Measurements from ENCODE around the gene ACLY. TPM values are rescaled to one million over a fixed set of nuclear protein-coding genes. Genes with fewer than 3 reads are reported as not detected.
"Not testable (repeated sequence)": the region's sequence is repeated elsewhere in the genome, so short reads cannot be mapped to it uniquely, and the experiment has no call there.

The ACLY gene
- total RNA-seq, 2 experiments from 2014 or later = 185 to 186 TPM

DNA sequence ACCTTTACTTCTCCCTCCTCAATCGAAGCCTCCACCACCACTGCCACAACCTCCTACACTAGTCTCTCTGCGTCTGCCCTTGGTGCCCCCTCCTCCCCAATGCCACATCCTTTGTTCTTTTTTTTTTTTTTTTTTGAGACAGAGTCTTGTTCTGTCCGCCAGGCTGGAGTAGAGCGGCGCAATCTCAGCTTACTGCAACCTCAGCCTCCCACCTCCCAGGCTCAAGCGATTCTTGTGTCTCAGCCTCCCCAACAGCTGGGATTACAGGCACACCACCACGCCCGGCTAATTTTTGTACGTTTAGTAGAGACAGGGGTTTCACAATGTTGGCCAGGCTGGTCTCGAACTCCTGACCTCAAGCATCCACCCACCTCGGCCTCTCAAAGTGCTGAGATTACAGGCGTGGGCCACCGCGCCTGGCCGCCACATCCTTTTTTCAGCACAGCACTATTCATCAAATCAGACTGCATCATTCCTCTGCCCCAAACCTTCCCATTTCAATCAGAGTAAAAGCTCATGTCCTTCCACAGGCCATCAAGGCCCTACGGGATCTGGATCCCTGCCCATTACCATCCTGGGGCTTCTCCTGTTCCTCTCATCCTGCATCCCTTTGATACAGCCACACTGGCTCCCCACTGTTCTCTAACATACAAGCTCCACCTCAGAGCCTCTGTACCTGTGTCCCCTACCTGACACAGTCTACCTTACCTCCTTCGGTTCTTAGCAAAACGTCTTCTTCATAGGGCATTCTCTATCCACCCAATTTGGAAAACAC, 55.5 kb downstream of the ACLY start:
- peaks cover 28% of the 10 kb centered on the region for H3K4me1 Mint-ChIP-seq (ENCODE audit: low read depth)
- POLR2A ChIA-PET = interaction anchor here (0.5 to 2.9 kb wide), 6 partner anchors 10 to 172 kb away, joined by 3 to 14 read pairs (median 8); partner anchors contain the start of gene ACLY
- CTCF ChIA-PET = interaction anchor here (1.0 to 1.5 kb wide), 4 partner anchors 10 to 167 kb away, joined by 3 to 4 read pairs (median 3); no protein-coding TSS in a partner anchor
- H3K36me3 Mint-ChIP-seq (ENCODE audit: low read depth) = peaks cover 9% of the 10 kb centered on the region
- no peak overlapping the region for H3K27ac Mint-ChIP-seq
- ATAC-seq (peak; percentile 51), DNase-seq (peak; percentile 70)
- no peaks in the 10 kb centered on the region for H3K9me3 Mint-ChIP-seq
- no peak for TF ChIP-seq CTCF (IDR thresholded peaks at IDR 0.05)
- intact Hi-C loops (cut with micrococcal nuclease) = no loop called here
- no peak overlapping the region for H3K4me3 Mint-ChIP-seq
- no peaks in the 10 kb centered on the region for H3K27me3 Mint-ChIP-seq

DNA sequence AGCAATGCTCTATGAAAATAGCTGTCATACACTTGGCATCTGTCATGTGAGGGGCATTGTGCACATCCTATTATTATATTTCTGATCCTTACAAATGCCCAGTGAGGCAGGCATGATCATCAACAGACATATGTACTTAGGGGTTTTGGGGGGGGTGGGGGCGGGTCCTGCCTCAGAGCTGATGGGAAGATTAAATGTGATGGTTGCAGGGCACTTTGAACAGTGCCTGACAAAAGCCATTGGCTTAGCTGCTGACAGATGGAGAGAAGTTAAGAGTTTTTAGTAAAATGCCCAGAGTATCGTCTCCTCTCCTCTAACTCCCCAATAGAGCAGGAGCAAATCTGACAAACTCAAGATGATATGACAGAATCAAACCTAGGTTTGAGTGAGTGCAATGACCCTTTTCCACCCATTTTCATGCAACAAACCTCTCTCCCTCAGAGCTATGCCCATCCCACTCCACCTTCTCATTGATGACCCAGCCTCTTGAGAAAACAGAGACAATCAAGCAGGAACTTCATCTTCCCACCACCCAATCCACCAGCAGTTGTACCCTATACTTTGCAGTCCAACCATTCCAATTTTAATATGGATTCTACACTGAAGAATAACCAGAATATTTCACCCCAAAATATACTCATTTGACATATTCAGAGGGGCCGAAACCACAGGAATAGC, 58.4 kb downstream of the ACLY start:
- Mint-ChIP-seq H3K9me3 (no peaks in the 10 kb centered on the region), H3K27ac (peak overlapping the region; percentile 0), H3K4me1 (ENCODE audit: low read depth) (peaks cover 20% of the 10 kb centered on the region), H3K27me3 (no peaks in the 10 kb centered on the region), H3K4me3 (no peak overlapping the region), H3K36me3 (ENCODE audit: low read depth) (no peaks in the 10 kb centered on the region)
- TF ChIP-seq CTCF (IDR thresholded peaks at IDR 0.05) = no peak
- DNase-seq (no peak), ATAC-seq (no peak)
- POLR2A ChIA-PET = interaction anchor here (1.8 kb wide), 1 partner anchor 21 kb away, joined by 4 read pairs; no protein-coding TSS in a partner anchor
- intact Hi-C loops (cut with micrococcal nuclease) = no loop called here
- CTCF ChIA-PET = interaction anchor here (1.2 kb wide), 1 partner anchor 12 kb away, joined by 3 read pairs; no protein-coding TSS in a partner anchor

DNA sequence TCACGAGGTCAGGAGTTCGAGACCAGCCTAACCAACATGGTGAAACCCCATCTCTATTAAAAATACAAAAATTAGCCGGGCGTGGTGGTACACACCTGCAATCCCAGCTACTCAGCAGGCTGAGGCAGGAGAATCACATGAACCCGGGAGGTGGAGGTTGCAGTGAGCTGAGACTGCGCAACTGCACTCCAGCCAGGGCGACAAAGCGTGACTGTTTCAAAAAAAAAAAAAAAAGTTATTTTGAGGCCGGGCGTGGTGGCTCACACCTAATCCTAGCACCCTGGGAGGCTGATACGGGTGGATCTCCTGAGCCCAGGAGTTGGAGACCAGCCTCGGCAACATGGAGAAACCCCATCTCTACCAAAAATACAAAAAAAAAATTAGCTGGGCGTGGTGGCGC, 67.4 kb downstream of the ACLY start:
- H3K27ac Mint-ChIP-seq; H3K4me3 Mint-ChIP-seq; H3K27me3 Mint-ChIP-seq; intact Hi-C loops (cut with micrococcal nuclease); DNase-seq; ATAC-seq; H3K9me3 Mint-ChIP-seq: not testable (repeated sequence)
- Mint-ChIP-seq H3K4me1 (ENCODE audit: low read depth) (peaks cover 29% of the 10 kb centered on the region), H3K36me3 (ENCODE audit: low read depth) (peaks cover 28% of the 10 kb centered on the region)
- ChIA-PET CTCF (interaction anchor here (0.9 to 1.0 kb wide), 3 partner anchors 10 to 50 kb away, joined by 3 read pairs; partner anchors contain the start of gene NT5C3B), POLR2A (interaction anchor here (0.6 kb wide), 1 partner anchor 1710 kb away, joined by 3 read pairs; no protein-coding TSS in a partner anchor)

DNA sequence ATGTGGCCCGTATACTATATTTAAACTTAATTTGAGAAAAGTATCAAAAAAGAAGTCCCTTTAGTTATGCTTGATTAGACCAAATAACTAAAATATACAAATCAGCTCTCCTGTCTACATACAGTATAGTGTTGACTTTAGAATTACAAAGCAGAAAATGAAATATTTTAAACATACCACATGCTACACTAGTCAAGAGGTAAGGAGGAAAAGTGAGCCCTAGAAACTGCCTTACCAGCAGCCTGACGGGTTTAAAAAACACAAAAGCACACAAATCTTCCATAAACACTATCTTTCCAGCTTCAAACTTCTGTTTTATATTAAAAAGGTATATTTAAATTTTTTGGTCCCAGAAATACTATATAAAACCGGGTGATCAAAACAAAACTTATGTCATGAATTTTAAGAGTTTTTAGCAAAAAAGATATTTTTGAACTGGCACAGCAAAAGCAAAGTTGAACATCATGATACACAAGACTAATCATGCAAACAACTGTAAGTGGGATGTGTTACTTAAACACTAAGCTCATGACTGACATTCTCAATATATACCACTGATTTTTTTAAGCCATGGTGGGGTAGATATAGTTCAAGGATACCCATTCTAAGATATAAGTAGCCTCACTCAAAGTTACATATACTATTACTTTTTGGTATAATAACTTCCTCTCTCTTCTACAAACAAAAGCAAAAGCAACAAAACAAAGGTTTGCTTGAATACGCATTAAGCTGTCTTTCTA, 69.3 kb downstream of the ACLY start:
- no peak for TF ChIP-seq CTCF (IDR thresholded peaks at IDR 0.05)
- DNase-seq (no peak), ATAC-seq (no peak)
- H3K4me3 Mint-ChIP-seq = no peak overlapping the region
- peaks cover 27% of the 10 kb centered on the region for H3K4me1 Mint-ChIP-seq (ENCODE audit: low read depth)
- CTCF ChIA-PET = interaction anchor here (1.2 to 1.8 kb wide), 4 partner anchors 17 to 153 kb away, joined by 3 to 6 read pairs (median 5); no protein-coding TSS in a partner anchor
- no peak overlapping the region for H3K27ac Mint-ChIP-seq
- intact Hi-C loops (cut with micrococcal nuclease) = no loop called here
- no peaks in the 10 kb centered on the region for H3K9me3 Mint-ChIP-seq
- peaks cover 22% of the 10 kb centered on the region for H3K36me3 Mint-ChIP-seq (ENCODE audit: low read depth)
- POLR2A ChIA-PET = interaction anchor here (1.2 kb wide), 1 partner anchor 14 kb away, joined by 6 read pairs; no protein-coding TSS in a partner anchor
- H3K27me3 Mint-ChIP-seq = no peaks in the 10 kb centered on the region

DNA sequence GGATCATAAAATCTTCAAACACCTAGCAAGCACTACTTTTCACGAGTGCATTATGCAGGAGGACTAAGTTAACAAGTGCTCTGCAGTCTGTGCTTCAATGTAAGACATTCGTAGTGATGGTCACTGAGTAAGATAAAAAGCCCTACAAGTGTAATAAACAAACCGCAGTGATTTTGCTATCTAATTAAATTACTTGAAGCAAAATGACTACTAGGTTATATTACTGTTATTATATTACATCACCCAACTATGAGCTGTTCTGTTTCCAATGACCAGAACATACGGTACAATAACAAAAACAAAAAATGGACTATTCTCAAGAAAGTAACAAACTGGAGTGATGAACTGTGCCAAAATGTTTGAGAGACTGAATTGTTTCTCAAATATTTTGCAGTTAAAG, 70.0 kb downstream of the ACLY start:
- intact Hi-C loops (cut with micrococcal nuclease) = no loop called here
- no peak overlapping the region for H3K4me3 Mint-ChIP-seq
- H3K27me3 Mint-ChIP-seq = no peaks in the 10 kb centered on the region
- no peak for DNase-seq
- H3K36me3 Mint-ChIP-seq (ENCODE audit: low read depth) = peaks cover 16% of the 10 kb centered on the region
- H3K9me3 Mint-ChIP-seq = no peaks in the 10 kb centered on the region
- peaks cover 24% of the 10 kb centered on the region for H3K4me1 Mint-ChIP-seq (ENCODE audit: low read depth)
- ChIA-PET POLR2A (interaction anchor here (0.6 to 1.2 kb wide), 2 partner anchors 15 to 29 kb away, joined by 3 to 6 read pairs; no protein-coding TSS in a partner anchor), CTCF (interaction anchor here (1.4 to 1.8 kb wide), 3 partner anchors 16 to 153 kb away, joined by 4 to 6 read pairs (median 6); no protein-coding TSS in a partner anchor)
- H3K27ac Mint-ChIP-seq = no peak overlapping the region
- TF ChIP-seq CTCF (IDR thresholded peaks at IDR 0.05) = no peak
- no peak for ATAC-seq
